Anterior cingulate cortex (tissue), 58 donors: ENCODE results near the gene HDGFL2.

Experiments
- DNase-seq, 58 donors: peaks; one replicate each; lab custom pipeline; 2025; lab: John Stamatoyannopoulos, UW

The HDGFL2 gene

DNA sequence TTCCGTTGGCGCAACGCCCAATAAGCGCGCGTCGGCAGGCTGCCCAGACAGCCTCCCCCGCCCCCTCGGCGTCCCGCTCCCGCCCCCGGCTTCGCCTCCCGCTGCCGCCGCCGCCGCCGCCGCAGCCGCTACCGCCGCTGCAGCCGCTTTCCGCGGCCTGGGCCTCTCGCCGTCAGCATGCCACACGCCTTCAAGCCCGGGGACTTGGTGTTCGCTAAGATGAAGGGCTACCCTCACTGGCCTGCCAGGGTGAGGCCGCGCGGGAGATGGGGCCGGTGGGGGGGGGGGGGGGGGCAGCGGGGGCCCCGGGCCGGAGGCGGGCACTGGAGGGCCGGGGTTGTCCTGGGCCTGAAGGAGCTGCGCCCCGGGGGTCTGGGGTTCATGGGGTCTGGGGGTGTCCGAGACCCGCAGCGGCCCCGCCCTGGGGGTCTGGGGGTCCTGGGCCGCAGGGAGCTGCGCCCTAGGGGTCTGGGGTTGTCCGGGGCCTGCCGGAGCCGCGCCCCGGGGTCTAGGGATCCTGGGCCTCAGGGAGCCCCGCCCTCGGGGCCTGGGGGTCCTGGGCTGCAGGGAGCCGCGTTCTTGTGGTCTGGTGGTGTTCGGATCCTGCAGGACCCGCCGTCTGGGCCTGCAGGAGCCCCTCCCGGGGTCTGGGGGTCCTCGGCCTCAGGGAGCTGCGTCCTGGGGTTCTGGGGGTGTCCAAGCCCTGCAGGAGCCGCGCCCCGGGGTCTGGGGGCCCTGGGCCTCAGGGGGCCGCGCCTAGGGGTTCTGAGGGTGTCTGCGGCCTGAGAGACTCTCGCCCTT lies at the start of gene HDGFL2:
Gene HDGFL2 (plus strand): TSS at position 124 of the 801 bp plus-strand sequence. CDS start 54 bp downstream, at position 178.
- DNase-seq: peak in 1 of 58 donors; percentile 92

DNA sequence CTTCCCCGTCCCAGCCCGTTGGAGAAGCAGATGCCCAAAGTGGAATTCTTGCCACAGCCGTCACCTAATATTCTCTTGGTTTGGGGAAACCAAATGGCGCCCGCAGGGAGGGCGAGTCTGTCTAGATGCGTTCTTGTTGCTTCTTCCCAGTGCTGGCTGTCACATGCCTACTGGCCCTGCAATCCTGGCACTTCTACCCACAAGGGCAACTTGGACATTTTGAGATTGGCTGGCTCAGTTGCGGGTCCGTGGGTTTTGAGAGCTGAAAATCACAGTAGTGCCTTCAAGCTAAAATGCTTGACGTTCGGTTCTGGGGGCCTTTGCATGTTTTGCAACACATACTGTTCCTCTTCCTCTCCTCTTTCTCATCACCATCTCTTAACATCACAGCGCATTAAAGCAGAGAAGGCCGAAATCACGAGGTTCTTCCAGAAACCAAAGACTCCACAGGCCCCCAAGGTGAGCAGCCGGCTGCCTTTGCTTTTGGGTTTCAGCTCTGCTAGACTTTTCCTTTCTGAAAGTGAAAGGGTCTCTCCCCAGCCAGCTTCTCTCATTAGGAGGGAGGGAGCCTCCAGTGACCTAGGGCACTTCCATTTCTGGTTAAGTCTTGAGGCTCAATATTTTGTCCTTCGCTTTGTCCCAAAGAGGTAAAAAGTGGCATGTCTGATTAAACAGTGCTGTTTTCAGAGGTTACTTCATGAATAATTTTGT lies 48.5 kb upstream of the HDGFL2 start:
- no peak for DNase-seq

DNA sequence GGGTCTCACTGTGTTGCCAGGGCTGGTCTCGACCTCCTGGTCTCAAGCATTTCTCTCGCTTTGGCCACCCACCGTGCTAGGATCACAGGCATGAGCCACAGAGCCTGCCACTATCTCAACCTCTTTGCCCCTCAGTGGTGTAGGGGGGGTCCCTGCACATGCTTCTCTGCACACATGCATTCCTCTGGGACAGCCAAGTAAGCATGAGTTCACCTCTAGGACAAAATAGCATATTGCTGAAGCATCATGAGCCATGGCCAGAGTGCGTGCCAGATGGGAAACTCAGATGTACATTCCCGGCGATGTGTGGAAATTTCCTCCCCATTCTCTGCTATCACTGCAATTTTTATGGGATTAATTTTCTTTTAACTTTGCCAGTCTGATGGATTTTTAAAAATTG lies 46.6 kb upstream of the HDGFL2 start:
- no peak for DNase-seq

DNA sequence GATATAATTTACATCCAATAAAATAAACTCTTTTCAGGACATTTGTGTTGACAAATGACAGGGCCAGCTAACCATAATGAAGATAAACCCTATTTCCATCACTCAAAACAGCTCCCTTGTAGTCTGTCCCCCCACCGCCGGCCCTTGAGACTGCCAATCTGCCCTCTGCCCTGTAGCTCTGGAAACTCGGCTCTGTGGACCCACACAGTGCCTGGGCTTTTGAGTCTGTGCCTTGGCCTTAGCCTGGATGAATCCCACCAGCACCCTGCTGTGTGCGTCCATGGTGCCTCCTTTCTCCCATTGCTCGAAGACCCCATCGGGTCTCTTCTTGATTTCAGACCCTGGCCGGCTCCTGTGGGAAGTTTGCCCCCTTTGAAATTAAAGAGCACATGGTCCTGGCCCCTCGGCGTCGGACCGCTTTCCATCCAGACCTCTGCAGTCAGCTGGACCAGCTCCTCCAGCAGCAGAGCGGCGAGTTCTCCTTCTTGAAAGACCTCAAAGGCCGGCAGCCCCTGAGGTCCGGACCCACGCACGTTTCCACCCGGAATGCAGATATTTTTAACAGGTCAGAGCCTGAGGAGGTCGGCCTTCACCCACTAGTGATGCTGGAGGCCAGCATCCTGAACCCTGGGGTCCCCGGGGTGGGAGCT lies 43.6 kb upstream of the HDGFL2 start:
- DNase-seq: no peak

DNA sequence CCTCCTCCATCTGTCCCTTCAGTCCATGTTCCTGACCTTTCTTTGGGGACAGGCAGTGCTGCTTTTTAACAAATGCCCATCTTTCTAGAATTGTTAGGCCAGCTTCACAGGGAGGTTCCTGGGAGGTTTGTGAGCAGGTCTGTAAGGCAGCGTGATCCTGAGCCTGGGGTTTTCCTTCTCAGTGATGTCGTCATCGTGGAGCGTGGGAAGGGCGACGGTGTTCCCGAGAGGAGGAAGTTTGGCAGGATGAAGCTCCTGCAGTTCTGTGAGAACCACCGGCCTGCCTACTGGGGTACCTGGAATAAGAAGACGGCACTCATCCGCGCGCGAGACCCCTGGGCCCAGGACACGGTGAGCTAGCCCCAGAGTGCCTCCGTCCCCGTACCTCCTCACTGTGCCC lies 42.8 kb upstream of the HDGFL2 start:
- no peak for DNase-seq

DNA sequence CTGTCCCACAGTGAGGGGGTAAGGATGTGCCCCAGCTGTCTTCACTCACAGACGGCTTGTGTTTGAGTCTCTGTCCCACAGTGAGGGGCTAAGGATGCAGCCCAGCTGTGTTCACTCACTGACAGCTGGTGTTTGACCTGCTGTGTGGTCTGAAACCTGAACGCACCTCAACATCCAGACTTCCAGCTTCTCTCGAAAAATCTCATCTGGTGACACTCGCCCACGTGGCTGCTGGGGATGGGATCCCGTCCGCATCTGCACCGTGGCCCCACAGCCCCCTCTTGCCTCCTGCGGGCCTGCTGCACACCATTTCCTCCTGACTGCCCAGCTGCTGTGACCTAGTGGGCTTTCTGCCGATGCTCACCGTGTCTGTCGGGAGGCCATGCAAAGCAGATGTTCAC lies 42.3 kb upstream of the HDGFL2 start:
- no peak for DNase-seq

DNA sequence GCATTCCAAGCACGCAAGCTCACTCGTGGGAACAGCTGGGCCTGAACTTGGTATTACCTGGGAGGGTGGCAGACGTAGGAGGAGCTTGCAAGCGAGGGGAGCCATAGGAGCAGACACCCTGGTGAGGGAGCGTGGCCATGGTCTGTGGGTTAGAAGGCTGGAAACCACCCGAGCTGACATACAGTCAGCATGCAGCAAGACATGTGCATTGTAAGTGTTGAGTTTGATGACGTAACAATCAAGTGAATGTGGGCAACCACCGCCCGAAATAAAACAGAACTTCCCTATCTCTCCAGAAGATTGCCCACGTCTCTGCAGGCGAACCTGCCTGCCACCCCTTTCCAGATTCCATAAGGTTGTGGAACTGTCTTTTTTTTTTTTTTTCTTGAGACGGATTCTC lies 41.3 kb upstream of the HDGFL2 start:
- peak in 19 of 58 donors; percentile 10 to 67 (median 24) for DNase-seq

DNA sequence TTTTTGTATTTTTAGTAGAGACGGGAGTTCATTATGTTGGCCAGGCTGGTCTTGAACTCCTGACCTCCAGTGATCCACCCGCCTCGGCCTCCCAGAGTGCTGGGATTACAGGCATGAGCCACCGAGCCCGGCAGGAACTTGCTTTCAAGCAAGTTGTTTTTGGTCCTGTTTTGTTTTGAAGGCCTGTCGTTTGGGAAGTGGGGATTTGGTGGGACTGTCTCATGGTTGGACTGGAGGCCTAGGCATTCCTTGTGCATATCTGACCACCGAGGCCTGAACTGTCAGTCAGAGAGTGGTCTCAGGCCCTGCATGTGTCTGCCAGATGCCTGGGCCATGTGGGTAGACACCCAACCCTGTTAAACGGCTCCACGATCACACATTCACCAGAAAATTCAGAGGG lies 40.8 kb upstream of the HDGFL2 start:
- DNase-seq: no peak

DNA sequence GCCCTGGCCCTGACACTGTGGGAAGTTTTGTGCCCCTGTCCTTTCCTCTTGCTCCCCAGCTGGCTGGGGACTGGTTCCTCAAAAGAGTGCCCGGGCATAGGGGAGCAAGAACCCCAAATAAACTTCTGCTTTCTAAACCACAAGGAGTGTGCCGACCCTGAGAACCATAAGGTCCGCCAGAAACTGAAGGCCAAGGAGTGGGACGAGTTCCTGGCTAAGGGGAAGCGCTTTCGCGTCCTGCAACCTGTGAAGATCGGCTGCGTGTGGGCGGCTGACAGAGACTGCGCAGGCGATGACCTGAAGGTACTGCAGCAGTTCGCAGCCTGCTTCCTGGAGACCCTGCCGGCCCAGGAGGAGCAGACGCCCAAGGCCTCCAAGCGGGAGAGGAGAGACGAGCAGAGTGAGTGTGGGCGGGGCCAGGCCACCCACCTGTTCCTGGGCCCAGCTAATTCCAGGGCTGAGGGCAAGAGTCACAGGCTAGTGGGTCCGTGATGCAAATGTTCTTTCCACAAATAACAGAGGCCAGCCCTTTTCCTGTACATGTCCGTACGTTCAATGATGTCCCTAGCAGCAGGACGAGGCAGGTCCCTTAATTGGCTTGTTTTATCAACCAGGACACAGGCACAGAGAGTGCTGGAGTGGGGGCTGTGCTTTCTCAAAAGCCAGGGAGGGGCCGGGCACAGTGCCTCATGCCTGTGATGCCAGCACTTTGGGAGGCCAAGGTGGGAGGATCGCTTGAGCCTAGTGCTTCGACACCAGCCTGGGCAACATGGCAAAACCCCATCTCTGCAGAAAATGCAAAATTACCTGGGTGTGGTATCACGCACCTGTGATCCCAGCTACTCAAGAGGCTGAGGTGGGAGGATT lies 40.1 kb upstream of the HDGFL2 start:
- DNase-seq: peak in 9 of 58 donors; percentile 12 to 44 (median 20)

DNA sequence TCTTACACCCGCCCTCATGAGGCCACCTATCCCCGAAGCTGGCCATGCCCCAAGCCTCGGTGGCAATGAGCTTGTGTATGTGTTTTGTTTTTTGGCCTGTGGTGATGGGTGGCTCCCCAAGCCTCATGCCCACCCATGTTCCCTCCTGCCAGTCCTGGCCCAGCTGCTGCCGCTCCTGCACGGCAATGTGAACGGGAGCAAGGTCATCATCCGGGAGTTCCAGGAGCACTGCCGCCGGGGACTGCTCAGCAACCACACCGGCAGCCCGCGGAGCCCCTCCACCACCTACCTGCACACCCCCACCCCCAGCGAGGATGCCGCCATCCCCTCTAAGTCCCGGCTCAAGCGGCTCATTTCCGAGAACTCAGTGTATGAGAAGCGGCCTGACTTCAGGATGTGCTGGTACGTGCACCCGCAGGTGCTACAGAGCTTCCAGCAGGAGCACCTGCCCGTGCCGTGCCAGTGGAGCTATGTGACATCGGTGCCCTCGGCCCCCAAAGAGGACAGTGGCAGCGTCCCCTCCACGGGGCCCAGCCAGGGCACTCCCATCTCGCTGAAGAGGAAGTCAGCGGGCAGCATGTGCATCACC lies 39.1 kb upstream of the HDGFL2 start:
- DNase-seq: no peak

DNA sequence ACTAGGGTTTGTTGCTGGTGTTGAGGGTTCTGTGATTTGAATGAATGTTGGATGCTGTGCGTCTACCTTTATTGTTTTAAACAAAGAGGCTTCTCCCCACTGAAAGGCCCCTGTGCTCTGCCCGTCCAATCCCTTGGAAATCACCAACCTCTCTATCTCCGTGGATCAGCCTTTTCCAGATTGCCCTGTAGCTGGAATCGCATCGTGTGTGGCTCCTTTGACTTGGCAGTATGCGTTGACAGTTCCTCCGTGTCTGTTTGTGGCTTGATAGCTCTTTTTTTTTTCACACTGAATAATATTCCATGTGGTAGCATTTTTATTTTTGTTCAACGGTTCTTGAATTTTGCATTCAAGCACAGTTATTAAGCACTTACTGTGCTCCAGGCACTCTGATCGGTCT lies 37.7 kb upstream of the HDGFL2 start:
- no peak for DNase-seq

DNA sequence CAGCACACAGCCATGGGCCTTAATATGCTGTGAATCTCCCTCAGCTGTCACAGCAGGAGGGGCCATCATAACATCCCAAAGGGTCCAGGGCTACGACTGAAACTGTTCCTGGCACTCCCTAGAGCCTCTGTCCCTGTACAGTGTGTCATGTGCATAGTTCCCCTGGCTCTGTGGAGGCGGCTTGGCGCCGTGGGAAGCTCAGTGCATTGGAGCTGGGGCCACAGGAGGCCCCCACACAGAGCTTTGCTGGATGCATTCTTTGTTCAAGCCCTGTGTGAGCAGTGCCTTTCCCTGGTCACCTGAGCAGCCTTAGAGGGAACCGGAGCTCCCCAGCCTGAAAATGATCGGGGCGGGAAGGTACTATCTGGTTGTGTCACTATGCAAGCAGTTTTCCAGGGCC lies 35.9 kb upstream of the HDGFL2 start:
- DNase-seq: no peak

DNA sequence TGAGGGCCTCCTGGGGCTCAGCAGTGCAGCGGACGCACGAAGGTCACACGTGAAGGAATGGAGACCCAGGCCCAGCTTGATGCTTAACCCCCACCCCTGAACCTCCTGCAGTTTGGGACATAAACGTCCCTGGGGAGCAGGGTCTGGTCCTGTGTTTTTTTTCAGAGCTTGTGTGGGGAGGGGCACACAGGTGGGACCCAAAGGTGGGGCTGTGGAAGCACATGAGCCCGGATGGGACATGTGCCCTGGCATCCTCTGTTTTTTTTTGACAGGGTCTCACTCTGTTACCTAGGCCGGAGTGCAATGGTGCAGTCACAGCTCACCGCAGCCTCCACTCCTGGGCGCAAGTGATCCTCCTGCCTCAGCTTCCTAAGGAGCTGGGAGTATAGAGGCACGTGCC lies 35.0 kb upstream of the HDGFL2 start:
- no peak for DNase-seq

DNA sequence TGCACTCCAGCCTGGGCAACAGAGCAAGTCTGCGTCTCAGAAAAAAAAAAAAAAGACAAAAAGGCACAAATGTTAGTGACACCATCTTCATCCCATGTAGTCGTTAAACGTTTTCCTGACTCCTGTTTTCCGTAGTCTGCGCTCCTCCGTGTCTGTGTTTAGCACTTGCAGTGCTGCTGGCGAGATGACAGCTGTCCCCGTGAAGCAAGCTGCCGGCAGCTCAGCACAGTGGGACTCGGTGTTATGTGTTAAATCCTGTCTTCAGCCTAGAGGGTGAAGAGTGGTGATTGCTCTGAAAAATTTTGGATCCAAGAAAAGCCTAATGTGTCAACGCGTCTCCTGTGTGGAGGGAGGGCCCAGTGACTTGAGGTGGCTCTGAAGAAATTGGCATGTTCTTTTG lies 32.9 kb upstream of the HDGFL2 start:
- DNase-seq: peak in 23 of 58 donors; percentile 12 to 83 (median 37)

DNA sequence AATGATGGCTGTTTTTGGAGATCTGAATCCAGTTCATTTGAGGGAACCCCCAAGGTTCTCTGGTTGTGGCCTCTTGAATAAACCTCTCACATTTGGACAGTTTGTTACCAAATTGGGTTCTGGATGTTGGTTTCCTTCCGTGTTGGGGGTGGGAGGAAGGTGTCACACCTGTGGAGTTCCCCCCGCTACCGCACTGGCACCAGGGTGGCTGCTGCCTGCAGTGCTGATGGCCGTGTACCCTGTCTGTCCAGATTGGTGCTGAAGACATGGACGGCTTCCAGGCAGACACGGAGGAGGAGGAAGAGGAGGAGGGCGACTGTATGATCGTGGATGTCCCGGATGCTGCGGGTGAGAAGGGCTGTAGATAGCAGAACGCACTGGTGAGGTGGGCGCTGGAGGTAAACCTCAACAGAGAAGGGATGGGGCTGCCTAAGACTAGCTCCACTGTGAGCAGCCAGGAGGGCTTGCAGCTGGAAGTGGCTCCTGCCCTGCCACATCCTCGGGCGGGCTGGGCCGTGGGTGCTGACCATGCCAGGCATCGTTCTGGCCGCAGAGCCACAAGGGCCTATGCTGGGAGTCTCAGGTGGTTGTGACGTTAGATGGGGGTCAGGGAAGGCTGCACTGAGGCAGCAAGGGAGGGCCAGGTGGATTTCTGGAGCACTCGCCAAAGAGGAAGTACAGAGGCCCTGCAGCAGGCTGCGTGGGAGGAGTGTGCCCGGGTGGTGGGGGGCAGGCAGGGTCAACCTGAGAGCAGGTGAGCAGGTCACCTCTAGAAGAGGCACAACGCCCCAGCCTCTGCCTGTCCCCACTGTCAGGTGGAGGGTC lies 29.9 kb upstream of the HDGFL2 start:
- no peak for DNase-seq

DNA sequence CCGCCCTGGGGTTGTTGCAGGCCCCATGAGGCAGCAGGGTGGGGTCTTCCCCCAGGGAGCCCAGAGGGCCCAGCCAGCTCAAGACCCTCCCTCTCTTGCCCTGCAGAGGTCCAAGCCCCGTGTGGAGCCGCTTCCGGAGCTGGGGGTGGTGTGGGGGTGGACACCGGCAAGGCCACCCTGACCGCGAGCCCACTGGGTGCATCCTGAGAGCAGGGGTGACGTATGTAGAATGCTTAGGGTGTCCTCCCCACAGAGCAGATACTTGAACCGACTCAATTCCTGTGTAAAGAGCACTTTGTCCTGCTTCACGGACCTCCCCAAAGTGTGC lies 29.3 kb upstream of the HDGFL2 start:
- no peak for DNase-seq

DNA sequence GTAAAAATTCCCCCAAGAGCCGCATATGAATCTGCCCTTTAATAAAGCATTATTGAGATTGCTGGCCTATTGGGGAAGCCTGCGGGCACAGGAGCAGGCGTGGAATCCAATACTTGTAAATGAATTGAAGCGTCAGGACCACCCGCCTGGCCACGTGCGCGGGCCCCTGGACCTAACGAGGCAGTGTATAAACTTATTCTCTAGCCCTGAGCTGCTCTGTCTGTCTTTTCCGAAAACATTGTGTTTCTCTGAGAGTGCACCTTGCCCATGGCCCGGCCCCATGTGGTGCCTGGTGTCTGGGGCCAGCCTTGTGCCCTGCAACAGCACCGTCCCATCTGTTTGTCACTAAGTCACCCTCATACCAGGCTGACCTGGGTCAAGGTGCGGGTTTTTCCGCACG lies 28.9 kb upstream of the HDGFL2 start:
- DNase-seq: no peak

DNA sequence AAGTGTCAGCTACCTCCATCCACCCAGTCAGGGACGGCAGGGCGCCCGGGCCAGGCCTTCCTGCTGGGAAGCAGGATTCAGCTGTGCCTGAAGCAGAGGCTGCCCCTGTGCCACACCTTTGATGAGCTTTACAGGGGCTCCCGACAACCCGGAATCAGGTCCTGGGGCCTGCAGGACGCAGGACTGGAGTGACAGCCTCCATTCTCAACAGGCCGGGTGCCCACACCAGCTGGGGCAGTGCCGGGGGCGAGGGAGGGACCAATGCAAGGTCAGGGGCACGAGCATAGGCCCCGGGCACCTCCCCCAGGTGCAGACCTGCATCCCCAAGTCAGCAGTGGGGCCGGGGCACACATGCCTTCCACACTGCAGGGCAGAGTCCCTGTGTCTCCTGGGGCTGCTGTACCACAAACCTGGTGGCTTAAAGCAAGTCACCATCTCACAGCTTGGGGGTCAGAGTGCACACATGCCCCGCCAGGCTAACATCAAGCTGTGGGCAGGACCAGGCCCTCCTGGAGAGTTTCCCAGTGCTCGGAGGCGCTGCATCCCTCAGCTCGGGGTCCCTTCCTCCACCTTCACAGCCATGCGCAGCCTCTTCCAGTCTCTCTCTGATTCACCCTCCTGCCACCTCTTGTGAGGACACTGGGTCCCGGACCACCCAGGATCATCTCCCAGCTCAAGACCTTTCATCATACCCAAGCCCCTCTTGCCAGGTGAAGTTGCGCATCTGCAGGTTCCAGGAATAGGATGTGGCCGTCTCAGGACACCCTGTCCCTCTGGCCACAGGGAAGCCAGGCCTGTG lies 27.9 kb upstream of the HDGFL2 start:
- no peak for DNase-seq
